ENCODE measurements around the gene UGT1A3.

The UGT1A3 gene

DNA sequence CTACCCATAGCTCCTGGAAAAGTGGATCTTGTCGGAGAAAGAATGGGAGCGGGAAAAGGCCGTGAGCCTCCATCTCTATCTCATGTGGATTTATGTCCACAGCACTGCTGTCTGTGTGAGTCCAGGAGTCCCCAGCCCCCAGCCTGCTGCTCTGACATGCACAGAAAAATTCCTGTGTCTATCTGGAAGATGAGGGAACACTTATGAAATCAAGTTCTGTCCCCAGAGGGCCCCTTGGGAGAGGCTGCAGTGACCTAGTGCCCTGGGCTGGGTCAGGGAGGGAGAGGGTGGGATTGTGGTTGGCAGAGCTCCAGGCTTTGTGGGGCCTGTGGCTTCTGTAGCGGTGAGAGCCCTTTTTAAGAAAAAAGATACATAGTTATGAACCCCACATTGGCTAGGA lies 87.9 kb downstream of the UGT1A3 start:
- no peak for DNase-seq (ENCODE audit: low read depth)

DNA sequence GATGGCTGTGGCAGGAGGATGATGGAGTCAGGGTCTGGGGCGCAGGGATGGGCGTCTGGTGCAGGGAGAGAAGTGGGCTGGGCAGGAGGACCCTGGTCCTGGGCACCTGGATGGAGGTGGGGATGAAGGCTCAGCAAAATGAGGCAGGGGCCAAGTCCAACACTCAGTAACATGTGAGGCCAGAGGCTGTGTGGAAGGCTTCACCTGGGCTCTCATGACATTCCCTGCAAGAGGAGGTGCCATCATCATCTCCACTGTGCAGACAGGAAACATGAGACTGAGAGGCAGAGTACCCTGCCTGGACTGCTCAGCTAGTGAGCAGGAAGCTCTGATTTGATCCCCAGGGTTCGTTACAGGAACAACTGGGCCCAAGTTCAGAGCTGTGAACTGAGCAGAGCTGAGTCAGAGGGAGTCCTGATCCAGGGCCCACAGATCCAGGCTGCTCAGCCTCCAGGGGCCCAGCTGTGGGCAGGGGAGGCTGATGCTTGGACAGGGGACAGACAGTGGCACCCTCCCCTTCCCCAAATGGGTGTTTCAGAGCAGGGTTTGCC lies 88.6 kb downstream of the UGT1A3 start:
- DNase-seq (ENCODE audit: low read depth), result no peak

DNA sequence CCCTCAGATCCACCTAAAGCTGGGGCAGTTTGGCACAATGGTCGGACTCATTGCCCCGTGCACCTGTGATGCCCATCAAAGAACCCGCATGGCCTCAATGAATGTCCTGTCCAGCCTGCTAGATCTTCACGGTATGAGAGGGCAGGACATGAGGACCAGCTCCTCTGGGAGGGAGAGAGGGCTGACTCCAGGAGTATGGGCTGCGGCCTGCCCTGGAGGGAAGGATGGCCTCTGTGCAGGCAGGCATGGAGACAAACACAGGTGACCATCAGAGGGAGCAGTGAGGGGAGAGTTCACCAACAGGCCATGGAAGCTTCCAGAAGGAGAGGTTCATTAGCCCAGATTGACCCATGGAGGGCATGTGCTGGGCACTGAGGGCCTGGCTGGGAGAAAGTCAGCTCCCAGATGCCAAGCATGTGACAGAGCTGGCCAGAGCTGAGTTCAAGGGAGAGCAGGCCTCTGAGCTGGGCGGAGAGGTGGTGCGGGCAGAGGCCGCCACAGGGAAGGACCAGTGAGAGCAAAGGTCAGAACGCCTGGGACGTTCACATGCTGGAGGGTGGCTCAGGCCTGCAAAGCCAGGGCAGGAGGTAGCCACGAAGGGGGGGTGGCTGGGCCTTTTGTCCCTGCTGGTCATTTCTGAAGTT lies 89.3 kb downstream of the UGT1A3 start:
- DNase-seq (ENCODE audit: low read depth), result no peak

DNA sequence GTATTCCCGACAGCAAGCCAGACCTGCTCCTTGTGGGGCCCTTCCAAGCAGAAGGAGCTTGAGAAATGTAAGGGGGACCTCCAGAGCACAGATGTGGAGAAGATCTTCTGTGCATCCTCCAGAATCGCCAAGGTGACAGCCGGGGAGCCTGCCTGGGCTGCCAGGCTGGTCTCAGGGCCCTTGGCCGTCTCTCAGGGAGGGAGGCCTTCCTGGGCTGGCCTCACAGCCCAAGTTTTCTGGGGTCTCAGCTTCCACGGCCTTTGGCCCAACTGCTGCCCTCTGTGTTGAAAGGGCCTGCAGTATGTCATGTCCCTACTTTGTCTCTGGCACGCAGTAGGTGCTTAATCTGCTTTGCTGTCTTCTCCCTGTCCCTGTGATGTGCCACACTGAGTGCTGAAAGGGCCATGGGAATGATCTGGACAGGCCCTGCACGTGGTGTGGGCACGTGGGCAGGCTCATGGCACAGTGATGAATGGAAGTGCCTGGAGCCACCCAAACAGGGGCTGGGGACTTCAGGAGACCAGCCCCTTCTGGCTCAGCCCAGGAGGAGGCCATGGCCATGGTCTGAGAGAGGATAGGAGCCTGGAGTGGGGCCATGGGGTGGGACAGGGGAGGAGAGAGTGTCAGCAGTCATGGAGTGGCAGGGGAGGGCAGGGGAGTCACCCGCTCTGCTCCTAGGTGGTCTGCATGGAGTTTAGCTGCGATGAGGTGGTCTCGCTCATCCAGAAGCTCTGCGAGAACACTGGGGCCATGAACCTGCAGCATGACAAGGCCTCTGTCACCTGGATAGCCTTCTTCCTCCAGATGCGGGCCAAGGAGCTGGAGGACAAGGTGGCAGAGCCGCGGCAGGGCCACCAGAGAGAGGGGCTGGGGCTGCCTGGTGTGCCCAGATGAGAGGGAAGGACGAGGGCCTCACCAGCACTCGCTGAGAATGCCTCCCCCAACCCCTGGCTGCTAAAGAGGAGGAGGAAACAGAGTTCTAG lies 90.1 kb downstream of the UGT1A3 start:
- no peak for DNase-seq (ENCODE audit: low read depth)

DNA sequence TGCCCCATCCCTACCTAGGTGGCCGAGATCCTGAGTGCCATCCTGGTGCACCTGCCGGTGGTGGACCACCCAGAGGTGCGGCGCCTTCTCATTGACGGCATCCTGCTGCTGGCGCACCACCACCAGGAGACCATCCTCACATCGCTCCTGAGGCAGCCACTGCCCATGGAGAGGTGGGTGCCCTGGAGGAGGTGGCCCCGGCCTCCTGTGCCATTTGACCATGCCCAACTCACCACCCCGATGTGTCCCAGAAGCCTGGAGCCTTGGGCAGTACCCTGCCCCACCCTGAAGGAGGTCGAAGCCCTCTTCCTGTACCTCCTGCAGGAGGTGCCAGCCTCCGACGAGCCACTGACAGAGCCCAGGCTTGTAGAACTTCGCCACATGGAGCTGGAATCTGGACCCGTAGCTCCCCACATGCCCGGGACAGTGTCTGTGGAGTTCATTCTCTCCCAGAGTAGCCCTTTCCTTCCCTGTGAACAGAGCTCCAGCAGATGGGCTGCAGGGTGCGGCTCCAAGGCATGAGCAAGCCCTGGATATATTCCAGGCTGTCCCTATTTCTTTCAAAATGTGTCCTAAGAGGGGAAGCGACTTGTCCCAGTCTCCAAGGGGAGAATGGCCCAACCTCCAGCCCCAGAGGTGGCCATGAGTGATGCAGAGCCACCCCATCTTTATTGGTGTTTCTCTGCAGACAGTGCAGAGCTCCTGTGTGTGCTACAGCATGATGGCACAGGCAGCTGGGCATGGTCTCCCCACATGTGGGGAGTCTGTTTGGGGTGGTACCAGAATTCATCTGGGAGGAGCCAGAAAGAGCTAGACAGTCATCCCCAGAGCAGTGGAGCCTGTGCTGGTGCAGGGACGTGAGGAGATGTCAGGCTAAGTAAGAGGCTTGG lies 91.3 kb downstream of the UGT1A3 start:
- DNase-seq (ENCODE audit: low read depth), result no peak

DNA sequence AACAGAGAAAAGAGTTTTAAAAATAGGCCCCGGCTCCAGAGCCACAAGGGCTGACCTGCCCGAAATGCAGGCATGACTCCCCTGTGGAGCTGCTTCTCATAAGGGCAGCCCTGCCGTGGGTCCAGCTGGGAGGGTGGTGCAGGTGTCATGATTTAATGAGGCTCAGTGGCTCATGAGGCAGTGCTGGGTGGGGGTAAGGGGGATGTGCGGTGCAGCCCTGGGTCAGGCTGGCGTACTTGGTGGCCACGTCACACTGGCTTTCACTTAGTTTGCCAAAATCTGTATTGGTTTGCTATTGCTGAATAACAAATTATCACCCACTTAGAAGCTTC lies 91.9 kb downstream of the UGT1A3 start:
- DNase-seq (ENCODE audit: low read depth), result no peak

DNA sequence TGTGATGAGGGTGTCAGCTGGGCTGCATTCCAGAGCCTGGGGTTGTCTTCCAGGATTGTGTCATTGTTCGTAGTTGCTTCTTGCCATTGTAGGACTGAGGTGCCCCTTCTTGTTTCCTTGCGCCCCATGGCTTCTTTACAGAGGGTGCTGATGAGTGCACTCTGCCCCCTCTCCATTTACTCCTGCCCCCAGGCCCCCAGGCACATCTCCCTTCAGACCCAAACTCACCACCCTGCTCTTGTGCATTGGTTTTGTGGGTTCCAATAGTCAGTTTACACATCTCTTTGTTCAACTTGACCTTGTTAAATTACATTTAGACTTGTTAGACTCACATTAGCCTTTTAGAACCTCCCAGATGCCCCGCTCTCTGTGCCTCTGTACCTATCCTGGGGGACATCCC lies 92.4 kb downstream of the UGT1A3 start:
- DNase-seq (ENCODE audit: low read depth), result no peak

DNA sequence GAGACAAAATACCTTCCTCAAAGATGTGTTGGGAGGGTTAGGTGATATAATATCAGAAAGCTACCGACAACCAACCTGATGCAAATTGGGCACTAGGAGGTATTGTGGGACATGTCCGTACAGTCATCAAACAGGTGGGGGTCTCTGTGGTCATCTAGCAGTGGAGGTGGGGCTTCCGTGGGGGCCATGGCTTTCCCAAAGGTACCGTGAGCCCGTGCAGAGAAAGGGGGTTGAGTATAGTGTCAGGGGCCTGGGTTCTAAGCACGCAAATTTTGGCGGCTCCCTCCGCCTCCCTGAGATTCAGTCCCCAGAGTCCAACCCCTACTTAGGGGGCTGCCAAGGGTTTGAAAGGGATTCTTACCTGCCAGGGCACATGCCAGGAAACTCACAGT lies 92.9 kb downstream of the UGT1A3 start:
- DNase-seq (ENCODE audit: low read depth), result no peak

DNA sequence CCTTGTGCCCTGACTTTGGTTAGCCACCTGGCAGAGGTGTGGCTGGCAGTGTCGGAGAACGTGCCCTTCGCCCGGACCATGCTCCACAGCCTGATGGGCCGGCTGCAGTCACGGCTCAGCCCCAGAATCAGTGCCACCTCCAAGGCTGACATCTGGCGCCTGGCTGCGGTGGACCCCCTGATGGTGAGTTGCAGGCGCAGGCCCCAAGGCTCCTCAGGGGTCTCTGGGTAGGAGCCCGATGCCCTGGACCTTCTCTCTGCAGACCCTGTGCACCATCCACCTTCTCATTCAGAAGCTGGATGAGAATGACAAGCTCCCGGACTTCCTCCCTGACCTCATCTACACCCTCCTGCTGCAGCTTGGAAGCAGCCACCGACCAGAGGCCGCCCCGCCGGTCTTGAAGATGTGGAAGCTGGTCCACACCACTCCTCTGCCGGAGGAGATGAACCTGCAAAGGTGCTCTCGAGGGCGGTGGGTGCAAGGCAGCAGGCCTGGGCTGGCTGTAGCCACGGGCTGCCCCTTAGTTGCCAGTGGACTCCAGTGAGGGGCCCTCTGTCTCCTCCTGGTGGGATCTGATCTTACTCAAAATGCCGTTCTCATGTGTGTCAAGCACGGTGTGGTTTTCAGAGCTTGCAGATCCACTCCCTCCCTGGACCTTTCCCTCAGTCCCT lies 93.4 kb downstream of the UGT1A3 start:
- DNase-seq (ENCODE audit: low read depth), result no peak

Measured in GM04503 (cell line).